LNCAP (cell line): ENCODE data around the gene ASB18.

Experiments used
- CTCF ChIP-seq: fragments of 450-650 bp; IDR thresholded peaks from 2 replicates; pipeline ENCODE4 v1.5.1; 2017; ENCODE audit warnings: mild to moderate bottlenecking

Gene ASB18

DNA sequence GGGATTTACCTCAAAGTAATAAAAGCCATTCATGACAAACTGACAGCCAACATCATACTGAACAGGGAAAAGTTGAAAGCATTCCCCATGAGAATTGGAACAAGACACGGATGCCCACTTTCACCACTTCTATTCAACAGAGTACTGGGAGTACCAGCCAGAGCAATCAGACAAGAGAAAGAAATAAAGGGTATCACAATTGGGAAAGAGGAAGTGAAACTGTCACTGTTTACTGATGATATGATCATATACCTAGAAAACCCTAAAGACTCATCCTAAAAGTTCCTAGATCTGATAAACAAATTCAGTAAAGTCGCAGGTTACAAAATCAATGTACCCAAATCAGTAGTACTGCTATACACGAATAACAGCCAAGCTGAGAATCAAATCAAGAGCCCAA is 17.2 kb upstream of the ASB18 start:
- no peak for TF ChIP-seq CTCF

- TF ChIP-seq CTCF: no peak
Measured at GRCh38 chr2:236273126-236273525, 8.9 kb upstream of the ASB18 start.

DNA sequence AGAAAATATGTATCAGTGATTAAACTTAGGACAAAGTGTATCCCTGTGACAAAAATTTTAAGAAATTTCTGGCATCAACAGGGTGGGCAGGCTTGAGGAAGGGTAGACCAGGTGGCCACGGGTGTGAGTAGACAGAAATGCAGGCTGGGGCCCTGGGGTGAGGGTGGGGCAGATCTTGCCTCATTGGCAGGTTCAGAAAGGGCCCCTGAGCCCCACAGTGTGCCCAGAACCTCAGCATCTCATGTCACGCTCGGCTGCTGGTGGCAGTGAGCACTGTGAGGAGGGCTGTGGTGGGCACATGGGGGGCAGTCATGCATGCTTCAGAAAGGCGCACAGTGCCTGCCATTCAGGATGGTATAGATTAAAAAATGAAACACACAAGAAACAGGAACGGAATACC is 7.6 kb upstream of the ASB18 start:
- TF ChIP-seq CTCF: no peak

- no peak for TF ChIP-seq CTCF
Measured at GRCh38 chr2:236265675-236266074, 1.5 kb upstream of the ASB18 start.

GRCh38 chr2:236262238-236262637 is 2.0 kb downstream of the ASB18 start:
- TF ChIP-seq CTCF: no peak

DNA sequence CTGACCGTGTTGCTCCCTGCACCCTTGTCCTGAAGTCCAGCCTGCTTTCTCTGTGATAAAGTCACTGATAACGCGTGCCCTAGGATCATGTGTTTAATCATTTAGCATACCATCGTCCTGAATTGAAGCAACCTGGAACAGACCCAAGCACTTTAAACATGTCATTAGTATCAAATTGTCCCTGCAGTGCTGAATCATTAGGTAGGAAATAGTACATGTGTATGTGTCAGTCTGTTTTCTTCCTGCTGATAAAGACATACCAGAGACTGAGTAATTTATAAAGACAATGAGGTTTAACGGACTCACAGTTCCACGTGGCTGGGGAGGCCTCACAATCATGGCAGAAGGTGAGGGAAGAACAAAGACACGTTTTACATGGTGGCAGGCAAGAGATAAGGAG is 2.8 kb downstream of the ASB18 start:
- TF ChIP-seq CTCF: no peak

DNA sequence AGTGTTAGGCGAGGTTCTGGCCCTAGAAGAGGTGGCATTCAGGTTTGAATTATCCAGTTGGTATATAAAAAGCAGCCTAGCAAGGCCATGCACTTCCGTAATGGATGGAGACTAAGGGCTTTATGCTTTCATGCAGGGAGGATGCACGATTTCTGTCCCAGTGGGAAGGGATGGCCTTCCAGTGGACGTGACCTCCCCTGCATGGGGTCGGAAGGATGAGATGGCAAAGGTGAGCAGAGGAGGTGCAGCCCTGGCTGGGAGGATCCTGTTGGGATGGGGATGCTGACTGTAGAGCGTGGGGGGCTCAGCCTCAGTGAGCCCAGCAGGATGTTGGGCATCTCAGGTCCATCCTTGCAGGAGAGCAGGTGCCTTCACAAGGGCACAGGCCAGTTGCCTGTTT is 4.8 kb downstream of the ASB18 start:
- TF ChIP-seq CTCF: no peak

GRCh38 chr2:236257575-236257974 is 6.6 kb downstream of the ASB18 start:
- TF ChIP-seq CTCF: no peak
